ENCODE data around the gene SLCO3A1.

The SLCO3A1 gene

DNA sequence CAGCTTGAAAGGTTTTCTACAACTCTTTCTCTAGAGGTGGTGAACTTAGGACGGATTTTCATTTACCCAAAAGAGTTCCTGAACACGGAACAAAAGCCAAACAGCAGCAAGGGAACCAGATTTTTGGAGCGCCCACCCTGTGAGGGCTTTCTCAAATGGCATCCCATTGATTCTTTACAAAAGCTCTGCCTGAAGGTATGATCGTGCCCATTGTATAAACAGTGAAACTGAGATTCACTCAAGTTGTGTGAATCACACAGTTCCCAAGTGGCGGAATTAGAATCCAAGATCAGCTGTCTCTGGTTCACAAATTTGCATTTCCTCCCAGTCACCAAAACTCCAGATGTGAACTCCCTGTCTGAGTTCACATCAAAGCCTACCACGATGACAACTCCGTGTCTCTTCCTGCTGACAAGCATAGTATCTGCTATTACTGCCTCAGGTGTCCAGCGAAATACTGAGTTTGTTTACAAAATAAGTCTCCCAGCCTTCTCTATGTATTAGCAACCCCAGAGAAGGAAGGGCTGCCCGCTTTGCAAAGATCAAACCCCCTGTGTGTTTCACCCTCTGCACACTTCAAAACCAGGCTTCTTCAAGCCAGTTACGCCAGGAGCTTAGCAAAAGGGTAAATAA is 304.3 kb downstream of the SLCO3A1 start:
- TF ChIP-seq, protein P1, sequence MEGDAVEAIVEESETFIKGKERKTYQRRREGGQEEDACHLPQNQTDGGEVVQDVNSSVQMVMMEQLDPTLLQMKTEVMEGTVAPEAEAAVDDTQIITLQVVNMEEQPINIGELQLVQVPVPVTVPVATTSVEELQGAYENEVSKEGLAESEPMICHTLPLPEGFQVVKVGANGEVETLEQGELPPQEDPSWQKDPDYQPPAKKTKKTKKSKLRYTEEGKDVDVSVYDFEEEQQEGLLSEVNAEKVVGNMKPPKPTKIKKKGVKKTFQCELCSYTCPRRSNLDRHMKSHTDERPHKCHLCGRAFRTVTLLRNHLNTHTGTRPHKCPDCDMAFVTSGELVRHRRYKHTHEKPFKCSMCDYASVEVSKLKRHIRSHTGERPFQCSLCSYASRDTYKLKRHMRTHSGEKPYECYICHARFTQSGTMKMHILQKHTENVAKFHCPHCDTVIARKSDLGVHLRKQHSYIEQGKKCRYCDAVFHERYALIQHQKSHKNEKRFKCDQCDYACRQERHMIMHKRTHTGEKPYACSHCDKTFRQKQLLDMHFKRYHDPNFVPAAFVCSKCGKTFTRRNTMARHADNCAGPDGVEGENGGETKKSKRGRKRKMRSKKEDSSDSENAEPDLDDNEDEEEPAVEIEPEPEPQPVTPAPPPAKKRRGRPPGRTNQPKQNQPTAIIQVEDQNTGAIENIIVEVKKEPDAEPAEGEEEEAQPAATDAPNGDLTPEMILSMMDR (IDR thresholded peaks at IDR 0.05; ENCODE audit: low read depth, low read length, missing control alignments), result no peak
- H3K4me3 ChIP-seq (ENCODE audit: low read depth, low read length), result no peak overlapping the region
- no peak for DNase-seq (ENCODE audit: low read depth)

DNA sequence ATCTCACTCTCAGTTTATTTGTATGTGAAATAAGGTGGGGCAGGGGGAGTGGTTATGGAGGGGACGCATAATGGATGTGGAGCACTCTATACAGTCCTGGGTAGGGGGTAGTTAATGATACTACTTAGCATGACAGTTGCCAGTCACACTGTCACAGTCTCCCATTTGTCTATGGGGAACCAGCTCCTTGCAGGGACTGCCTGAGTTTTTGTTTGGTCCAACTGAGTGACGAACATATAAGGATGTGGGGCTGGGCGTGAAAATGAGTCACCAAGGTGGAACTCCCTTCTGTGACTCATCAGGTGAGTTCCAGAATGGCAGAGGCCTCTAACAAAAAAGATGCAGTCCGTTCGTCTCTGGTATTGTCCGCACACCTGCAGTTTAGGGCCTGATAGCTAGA is 304.9 kb downstream of the SLCO3A1 start:
- H3K4me3 ChIP-seq (ENCODE audit: low read depth, low read length), result no peak overlapping the region
- TF ChIP-seq, protein P1 (IDR thresholded peaks at IDR 0.05; ENCODE audit: low read depth, low read length, missing control alignments), result no peak
- DNase-seq (ENCODE audit: low read depth), result peak; percentile 7

DNA sequence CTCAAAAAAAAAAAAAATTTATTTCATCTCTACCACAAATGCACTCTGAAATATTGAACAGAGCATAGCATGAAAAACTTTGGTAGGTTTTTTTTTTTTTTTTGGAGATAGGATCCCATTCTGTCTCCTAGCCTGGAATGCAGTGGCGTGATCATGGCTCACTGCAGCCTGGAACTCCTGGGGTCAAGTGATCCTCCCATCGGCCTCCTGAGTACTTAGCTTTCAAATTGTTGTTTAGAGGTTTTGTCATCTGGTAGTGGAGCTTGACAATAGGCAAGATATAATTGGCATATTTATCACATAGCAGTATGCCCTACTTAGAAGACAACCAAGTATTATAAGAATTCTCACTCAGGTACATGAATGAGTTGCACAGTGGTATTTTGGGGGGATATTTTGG is 306.0 kb downstream of the SLCO3A1 start:
- H3K4me3 ChIP-seq (ENCODE audit: low read depth, low read length), result no peak overlapping the region
- TF ChIP-seq, protein P1 (IDR thresholded peaks at IDR 0.05; ENCODE audit: low read depth, low read length, missing control alignments), result no peak
- DNase-seq (ENCODE audit: low read depth), result no peak

DNA sequence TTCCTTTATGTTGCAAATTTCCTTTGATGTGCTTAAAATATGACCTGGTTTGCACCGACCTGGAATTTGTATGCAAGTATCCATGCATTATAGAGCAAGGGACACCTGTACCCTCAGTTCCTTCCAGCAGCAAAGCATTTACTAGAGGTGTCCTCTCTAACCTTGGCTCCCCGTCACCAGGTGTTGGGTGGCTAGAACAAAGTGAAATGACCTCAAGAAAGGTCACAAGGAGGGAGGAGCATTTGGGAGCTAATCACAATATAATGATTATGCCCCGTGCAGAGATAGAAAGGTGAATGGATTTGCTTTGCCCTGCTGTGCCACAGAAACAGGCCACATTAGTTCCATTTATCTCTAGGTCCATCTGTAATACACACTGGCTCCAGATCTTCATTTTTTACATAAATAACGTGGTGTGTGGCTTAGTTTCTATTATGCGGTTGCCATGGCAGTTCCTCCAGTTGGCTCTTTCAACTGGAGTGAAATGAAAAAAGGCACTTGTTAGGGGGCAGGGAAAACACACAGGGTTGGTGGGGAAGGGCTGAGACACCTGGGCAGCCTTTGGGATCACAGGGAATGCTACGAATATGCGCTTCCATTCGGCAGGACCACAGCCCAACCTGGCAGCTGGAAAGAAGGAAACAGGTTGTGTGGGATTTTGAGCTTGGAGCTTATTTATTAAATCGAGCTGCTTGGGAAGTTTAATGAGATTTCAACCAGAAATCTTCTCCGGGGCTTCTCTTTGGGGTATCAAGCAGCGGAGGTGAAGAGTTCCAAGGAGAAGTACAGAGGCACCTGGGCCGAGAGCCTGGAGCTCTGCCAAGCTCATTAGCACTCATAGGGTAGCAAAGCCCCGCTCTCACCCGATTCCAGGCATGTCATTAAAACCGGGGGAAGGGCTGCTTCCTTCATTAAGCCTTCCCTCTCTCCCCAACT is 306.7 kb downstream of the SLCO3A1 start:
- DNase-seq (ENCODE audit: low read depth), result no peak
- TF ChIP-seq, protein P1 (IDR thresholded peaks at IDR 0.05; ENCODE audit: low read depth, low read length, missing control alignments), result no peak

DNA sequence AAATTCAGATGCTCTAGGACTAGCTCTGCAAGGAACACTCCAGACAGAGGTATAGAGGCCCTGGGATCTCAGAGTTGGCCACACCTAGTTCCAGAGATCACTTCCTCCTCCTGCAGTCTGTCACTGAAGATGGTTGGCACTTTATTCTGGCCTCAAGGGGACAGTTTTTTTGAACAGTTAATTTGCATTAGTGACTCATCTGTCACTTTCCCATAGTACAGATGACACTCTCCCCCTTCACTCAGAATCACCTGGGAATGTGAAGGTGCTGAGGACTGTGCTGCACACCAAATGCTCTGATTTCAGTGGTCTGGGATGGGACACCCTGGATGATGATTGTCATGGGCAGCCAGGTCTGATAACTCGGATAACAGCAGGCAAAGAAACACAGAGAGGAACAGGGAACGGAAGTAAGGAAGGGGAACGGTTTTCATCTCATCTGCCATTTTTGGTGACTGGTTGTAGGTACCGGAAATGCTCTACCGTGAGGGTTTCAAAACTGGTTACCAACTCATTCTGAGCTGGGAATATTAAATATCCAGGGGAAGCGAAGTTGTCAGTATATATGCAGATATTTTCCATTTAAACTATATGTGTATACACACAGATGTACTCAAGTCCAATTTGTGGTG is 307.6 kb downstream of the SLCO3A1 start:
- TF ChIP-seq, protein P1 (IDR thresholded peaks at IDR 0.05; ENCODE audit: low read depth, low read length, missing control alignments), result no peak
- peak overlapping the region; percentile 40 for H3K4me3 ChIP-seq (ENCODE audit: low read depth, low read length)
- DNase-seq (ENCODE audit: low read depth), result peak; percentile 60

More for the DNA sequence above, 306.7 kb downstream of the SLCO3A1 start:
- no peak overlapping the region for H3K4me3 ChIP-seq (ENCODE audit: low read depth, low read length)

DNA sequence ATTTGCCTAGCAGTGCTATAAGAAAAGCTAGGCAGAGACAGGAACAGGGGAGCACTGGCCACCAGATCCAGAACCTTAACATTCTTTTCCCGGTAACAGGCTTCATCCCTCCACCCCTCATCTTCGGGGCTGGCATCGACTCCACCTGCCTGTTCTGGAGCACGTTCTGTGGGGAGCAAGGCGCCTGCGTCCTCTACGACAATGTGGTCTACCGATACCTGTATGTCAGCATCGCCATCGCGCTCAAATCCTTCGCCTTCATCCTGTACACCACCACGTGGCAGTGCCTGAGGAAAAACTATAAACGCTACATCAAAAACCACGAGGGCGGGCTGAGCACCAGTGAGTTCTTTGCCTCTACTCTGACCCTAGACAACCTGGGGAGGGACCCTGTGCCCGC is 309.1 kb downstream of the SLCO3A1 start:
- TF ChIP-seq, protein P1 (IDR thresholded peaks at IDR 0.05; ENCODE audit: low read depth, low read length, missing control alignments), result no peak
- H3K4me3 ChIP-seq (ENCODE audit: low read depth, low read length), result no peak overlapping the region
- no peak for DNase-seq (ENCODE audit: low read depth)
